C4-2B (cell line): ENCODE results near the gene MOB3A.
"Not testable (repeated sequence)": the region's sequence is repeated elsewhere in the genome, so short reads cannot be mapped to it uniquely, and the experiment has no call there.

ENCODE experiments used
- H3K27ac ChIP-seq: fragments of 450-650 bp; 2 replicates; pipeline ENCODE4 v1.5.1; 2017
- CTCF ChIP-seq: fragments of 450-650 bp; conservative IDR thresholded peaks from 2 replicates; pipeline ENCODE4 v1.5.1; 2017; ENCODE audit warnings: mild to moderate bottlenecking
- ZFX ChIP-seq: fragments of 450-650 bp; IDR thresholded peaks from 2 replicates; pipeline ENCODE4 v1.6.1; 2017

Gene MOB3A

GRCh38 chr19:2136796-2137195 is 40.7 kb upstream of the MOB3A start:
- H3K27ac ChIP-seq, result no peak overlapping the region
- TF ChIP-seq CTCF (no peak), ZFX (no peak)

GRCh38 chr19:2135474-2136402 is 39.6 kb upstream of the MOB3A start:
- TF ChIP-seq CTCF (no peak), ZFX (no peak)
- no peak overlapping the region for H3K27ac ChIP-seq

GRCh38 chr19:2132731-2133490 is 36.8 kb upstream of the MOB3A start:
- TF ChIP-seq ZFX, result no peak
- no peak overlapping the region for H3K27ac ChIP-seq

- TF ChIP-seq ZFX (no peak), CTCF (no peak)
- no peak overlapping the region for H3K27ac ChIP-seq
Measured at GRCh38 chr19:2132191-2132590, 36.1 kb upstream of the MOB3A start.

- H3K27ac ChIP-seq, result not testable (repeated sequence)
Measured at GRCh38 chr19:2131012-2131975, 35.2 kb upstream of the MOB3A start.

GRCh38 chr19:2129892-2130770 is 34.0 kb upstream of the MOB3A start:
- TF ChIP-seq CTCF (no peak), ZFX (no peak)
- no peak overlapping the region for H3K27ac ChIP-seq

- H3K27ac ChIP-seq, result no peak overlapping the region
- TF ChIP-seq CTCF (no peak), ZFX (no peak)
Measured at GRCh38 chr19:2129486-2129885, 33.4 kb upstream of the MOB3A start.
